Bladder microvascular endothelial cell (primary cell): ENCODE data around the gene CSAD. TPM values are rescaled to one million over a fixed set of nuclear protein-coding genes. Genes with fewer than 3 reads are reported as not detected.

ENCODE experiments used
- total RNA-seq: library from RNA; depleted of rRNA; stranded (reverse); fragments of >200 nt; gene quantifications from 2 replicates; pipeline ENCODE4 v1.2.3, GENCODE V29; 2014

Gene CSAD, protein sequence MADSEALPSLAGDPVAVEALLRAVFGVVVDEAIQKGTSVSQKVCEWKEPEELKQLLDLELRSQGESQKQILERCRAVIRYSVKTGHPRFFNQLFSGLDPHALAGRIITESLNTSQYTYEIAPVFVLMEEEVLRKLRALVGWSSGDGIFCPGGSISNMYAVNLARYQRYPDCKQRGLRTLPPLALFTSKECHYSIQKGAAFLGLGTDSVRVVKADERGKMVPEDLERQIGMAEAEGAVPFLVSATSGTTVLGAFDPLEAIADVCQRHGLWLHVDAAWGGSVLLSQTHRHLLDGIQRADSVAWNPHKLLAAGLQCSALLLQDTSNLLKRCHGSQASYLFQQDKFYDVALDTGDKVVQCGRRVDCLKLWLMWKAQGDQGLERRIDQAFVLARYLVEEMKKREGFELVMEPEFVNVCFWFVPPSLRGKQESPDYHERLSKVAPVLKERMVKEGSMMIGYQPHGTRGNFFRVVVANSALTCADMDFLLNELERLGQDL
- 3.2 and 9.0 TPM in 2 replicates for total RNA-seq

GRCh38 chr12:53180220-53180930 is at the start of gene CSAD, which contains the start of gene ZNF740:
Gene CSAD, minus strand, starts transcription at chr12:53180925. Its CDS starts 7,455 bp downstream, at chr12:53173470.
Gene ZNF740, plus strand, starts transcription at chr12:53180722. Its CDS starts 1,262 bp downstream, at chr12:53181984.

GRCh38 chr12:53207042-53207441 is 26.3 kb upstream of the CSAD start, which contains the start of gene ITGB7:
Gene ITGB7, minus strand, starts transcription at chr12:53207251. Its CDS starts 6,808 bp downstream, at chr12:53200443.

Other genes with a start within 250 kb of the CSAD start
- 118 and 172 TPM in 2 replicates for gene KRT18, start 231.8 kb downstream of the CSAD start, total RNA-seq
- gene EIF4B, start 174.5 kb downstream of the CSAD start, total RNA-seq = 880 and 1,059 TPM in 2 replicates
- 24.3 and 36.3 TPM in 2 replicates for gene TNS2, start 130.9 kb downstream of the CSAD start, total RNA-seq
- 15.1 and 18.6 TPM in 2 replicates for gene SPRYD3, start 101.5 kb downstream of the CSAD start, total RNA-seq
- 7.0 and 44.7 TPM in 2 replicates for gene IGFBP6, start 83.3 kb downstream of the CSAD start, total RNA-seq
- not detected in 2 replicates for gene SOAT2, start 77.4 kb downstream of the CSAD start, total RNA-seq
- 10.5 and 17.9 TPM in 2 replicates for gene ZNF740, start 203 bp downstream of the CSAD start, total RNA-seq
- gene ITGB7, start 26.3 kb upstream of the CSAD start, total RNA-seq = 0.49 TPM in 1 of 2 replicates, not detected in the other
- gene RARG, start 51.3 kb upstream of the CSAD start, total RNA-seq = 8.9 and 16.0 TPM in 2 replicates
- gene ESPL1, start 87.4 kb upstream of the CSAD start, total RNA-seq = 8.7 and 9.4 TPM in 2 replicates
- gene PFDN5, start 114.6 kb upstream of the CSAD start, total RNA-seq = 379 and 467 TPM in 2 replicates
- gene MYG1, start 118.8 kb upstream of the CSAD start, total RNA-seq = 26.3 and 37.1 TPM in 2 replicates
- gene AAAS, start 140.7 kb upstream of the CSAD start, total RNA-seq = 26.6 and 42.4 TPM in 2 replicates
- not detected in 2 replicates for gene SP7, start 155.4 kb upstream of the CSAD start, total RNA-seq
- 21.0 and 37.1 TPM in 2 replicates for gene SP1, start 199.3 kb upstream of the CSAD start, total RNA-seq
- not detected in 2 replicates for gene AMHR2, start 242.9 kb upstream of the CSAD start, total RNA-seq